Measurements from ENCODE around the gene DST. TPM values are rescaled to one million over a fixed set of nuclear protein-coding genes. Genes with fewer than 3 reads are reported as not detected.

Gene DST
- total RNA-seq, 1 experiment from 2014 or later: 91.9 TPM

DNA sequence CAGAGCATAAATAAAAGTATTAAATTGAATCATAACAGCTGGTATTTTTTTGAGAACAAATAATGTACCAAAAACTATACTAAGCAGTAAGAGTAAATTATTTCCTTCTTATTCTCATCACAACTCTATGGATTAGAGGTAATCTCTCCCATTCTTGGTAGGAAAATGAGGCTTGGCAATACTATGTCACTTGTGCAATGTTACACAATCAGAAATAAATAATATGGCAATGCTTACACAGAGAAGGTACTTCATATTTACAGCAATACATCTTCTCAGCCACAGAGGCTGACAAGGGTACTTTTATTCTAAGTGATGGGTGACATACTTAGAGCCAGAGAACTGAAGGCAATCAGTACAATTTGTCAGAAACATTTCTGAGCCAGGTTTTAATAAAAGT is 3.9 kb downstream of the DST start:
- H3K9me3 ChIP-seq (ENCODE audit: control insufficient read depth, low read depth, low read length): no peaks in the 10 kb centered on the region
- no peak overlapping the region for H2BK120ac ChIP-seq (ENCODE audit: low read depth, low read length, poor library complexity, severe bottlenecking)
- H3K27me3 Mint-ChIP-seq (ENCODE audit: low read depth): no peaks in the 10 kb centered on the region
- no peaks in the 10 kb centered on the region for H3K79me2 ChIP-seq (ENCODE audit: insufficient read depth, low read length)
- H3T11ph ChIP-seq (ENCODE audit: low read length): no peak overlapping the region
- no peaks in the 10 kb centered on the region for H3K23me2 ChIP-seq (ENCODE audit: insufficient read length, low read depth, low read length, poor library complexity, severe bottlenecking)
- no peak overlapping the region for H4K8ac ChIP-seq (replicated peaks; ENCODE audit: insufficient read length, low read depth, low read length)
- H3K4ac ChIP-seq (ENCODE audit: low read depth, low read length): no peak overlapping the region
- H3K4me1 ChIP-seq (ENCODE audit: insufficient read depth, low read length): no peaks in the 10 kb centered on the region
- H3K14ac ChIP-seq (ENCODE audit: insufficient read depth, low read length): no peak overlapping the region
- H3K9ac ChIP-seq (ENCODE audit: extremely low read depth, insufficient read length, low read length): no peak overlapping the region
- H3K27ac ChIP-seq (ENCODE audit: insufficient read length, low read depth, low read length): no peak overlapping the region
- H2AK5ac ChIP-seq (ENCODE audit: insufficient read length, low read length): no peak overlapping the region
- no peaks in the 10 kb centered on the region for H3K9me3 Mint-ChIP-seq
- H3K4me1 Mint-ChIP-seq: no peaks in the 10 kb centered on the region
- no peak overlapping the region for H4K5ac ChIP-seq (ENCODE audit: insufficient read length, low read depth, low read length)
- no peak overlapping the region for H2BK5ac ChIP-seq (ENCODE audit: insufficient read length, low read length)
- no peak for DNase-seq
- no peak overlapping the region for H2AFZ ChIP-seq (ENCODE audit: low read length)
- H3K27ac Mint-ChIP-seq: no peak overlapping the region; a peak in 1 of 7 replicates
- H3K56ac ChIP-seq (ENCODE audit: insufficient read length, low read depth, low read length): no peak overlapping the region
- no peaks in the 10 kb centered on the region for H3K79me1 ChIP-seq (ENCODE audit: insufficient read depth, low read depth, low read length, poor library complexity, severe bottlenecking)
- H2BK20ac ChIP-seq (ENCODE audit: low read depth, low read length, poor library complexity, severe bottlenecking): no peak overlapping the region
- no peak overlapping the region for H2BK12ac ChIP-seq (ENCODE audit: insufficient read length, low read depth, low read length)
- H3K27me3 ChIP-seq (ENCODE audit: insufficient read depth, low read length): no peaks in the 10 kb centered on the region
- H3K36me3 Mint-ChIP-seq (ENCODE audit: insufficient read depth in 1 of 3, low read depth in 3 of 3): peaks cover 21 to 53% (median 41%) of the 10 kb centered on the region in 3 experiments; a peak in 6 of 7 replicates
- H3K4me2 ChIP-seq (ENCODE audit: insufficient read depth, insufficient read length, low read length): no peak overlapping the region
- H3K4me3 Mint-ChIP-seq: no peak overlapping the region
- TF ChIP-seq, protein P1, sequence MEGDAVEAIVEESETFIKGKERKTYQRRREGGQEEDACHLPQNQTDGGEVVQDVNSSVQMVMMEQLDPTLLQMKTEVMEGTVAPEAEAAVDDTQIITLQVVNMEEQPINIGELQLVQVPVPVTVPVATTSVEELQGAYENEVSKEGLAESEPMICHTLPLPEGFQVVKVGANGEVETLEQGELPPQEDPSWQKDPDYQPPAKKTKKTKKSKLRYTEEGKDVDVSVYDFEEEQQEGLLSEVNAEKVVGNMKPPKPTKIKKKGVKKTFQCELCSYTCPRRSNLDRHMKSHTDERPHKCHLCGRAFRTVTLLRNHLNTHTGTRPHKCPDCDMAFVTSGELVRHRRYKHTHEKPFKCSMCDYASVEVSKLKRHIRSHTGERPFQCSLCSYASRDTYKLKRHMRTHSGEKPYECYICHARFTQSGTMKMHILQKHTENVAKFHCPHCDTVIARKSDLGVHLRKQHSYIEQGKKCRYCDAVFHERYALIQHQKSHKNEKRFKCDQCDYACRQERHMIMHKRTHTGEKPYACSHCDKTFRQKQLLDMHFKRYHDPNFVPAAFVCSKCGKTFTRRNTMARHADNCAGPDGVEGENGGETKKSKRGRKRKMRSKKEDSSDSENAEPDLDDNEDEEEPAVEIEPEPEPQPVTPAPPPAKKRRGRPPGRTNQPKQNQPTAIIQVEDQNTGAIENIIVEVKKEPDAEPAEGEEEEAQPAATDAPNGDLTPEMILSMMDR (conservative IDR thresholded peaks at IDR 0.05): no peak
- no peak overlapping the region for H2BK15ac ChIP-seq (ENCODE audit: low read depth, low read length)
- H3K23ac ChIP-seq (ENCODE audit: insufficient read length, low read depth, low read length): no peak overlapping the region
- no peaks in the 10 kb centered on the region for H4K20me1 ChIP-seq (ENCODE audit: control insufficient read depth, insufficient read depth, insufficient read length)
- no peak overlapping the region for H4K91ac ChIP-seq (ENCODE audit: insufficient read length, low read depth, low read length)
- no peak overlapping the region for H3K18ac ChIP-seq (ENCODE audit: insufficient read length, low read depth, low read length)
